ENCODE measurements around the gene RSBN1. TPM values are rescaled to one million over a fixed set of nuclear protein-coding genes. Genes with fewer than 3 reads are reported as not detected.
"Not testable (repeated sequence)": the region's sequence is repeated elsewhere in the genome, so short reads cannot be mapped to it uniquely, and the experiment has no call there.

Gene RSBN1
- polyA plus RNA-seq, 1 of the 3 experiments (the other 2 are of a cell fraction), result 4.0 TPM

GRCh38 chr1:113717506-113717905 is 94.8 kb downstream of the RSBN1 start:
- DNase-seq; H3K9me3 ChIP-seq; H4K20me1 ChIP-seq (ENCODE audit: insufficient read depth); H3K4me1 ChIP-seq (ENCODE audit: control insufficient read depth in 1 of 2, insufficient read depth in 2 of 2, low read depth in 1 of 2, low read length in 1 of 2); H3K79me2 ChIP-seq (ENCODE audit: insufficient read depth); H3K4me2 ChIP-seq; H3K9ac ChIP-seq; H3K9me2 ChIP-seq; CTCF ChIA-PET; POLR2A ChIA-PET; H3F3A ChIP-seq (replicated peaks; ENCODE audit: insufficient read depth); H3K27me3 ChIP-seq (ENCODE audit: insufficient read depth); H3K27ac ChIP-seq (ENCODE audit: low read depth in 2 of 2, low read length in 1 of 2); H3K4me3 ChIP-seq (ENCODE audit: low read depth in 2 of 2, low read length in 1 of 2); H2AFZ ChIP-seq (ENCODE audit: low read depth): not testable (repeated sequence)
- WGBS (ENCODE audit: low lambda C conversion rate), result 94% methylated on average over 6 of the region's 6 CpGs
- H3K36me3 ChIP-seq (replicated peaks in 1 of 2; ENCODE audit: control insufficient read depth in 1 of 2, insufficient read depth in 2 of 2, low read length in 1 of 2), result peaks cover 23 to 65% of the 10 kb centered on the region in 2 experiments

GRCh38 chr1:113714606-113715269 is 97.5 kb downstream of the RSBN1 start:
- CTCF ChIA-PET, result interaction anchor here (0.9 to 1.2 kb wide), 4 partner anchors 13 to 602 kb away, joined by 3 to 5 read pairs (median 3); no protein-coding TSS in a partner anchor
- H3K79me2 ChIP-seq (ENCODE audit: insufficient read depth), result peaks cover 3% of the 10 kb centered on the region; the same call in 1 of the 2 replicates
- no peaks in the 10 kb centered on the region for H4K20me1 ChIP-seq (ENCODE audit: insufficient read depth)
- no peaks in the 10 kb centered on the region for H3K9me3 ChIP-seq
- no peak overlapping the region for H3K4me3 ChIP-seq (ENCODE audit: low read depth in 2 of 2, low read length in 1 of 2)
- no peaks in the 10 kb centered on the region for H3K9me2 ChIP-seq
- no peak overlapping the region for H2AFZ ChIP-seq (ENCODE audit: low read depth)
- H3K4me1 ChIP-seq (ENCODE audit: control insufficient read depth in 1 of 2, insufficient read depth in 2 of 2, low read depth in 1 of 2, low read length in 1 of 2), result no peaks in the 10 kb centered on the region
- H3K4me2 ChIP-seq, result no peak overlapping the region
- TF ChIP-seq CHD2 (IDR thresholded peaks at IDR 0.05; ENCODE audit: low read length, partially characterized antibody), result no peak
- peak; percentile 48 for TF ChIP-seq RAD21 (IDR thresholded peaks at IDR 0.05; ENCODE audit: low read length)
- H3K9ac ChIP-seq, result no peak overlapping the region
- no peaks in the 10 kb centered on the region for H3K27me3 ChIP-seq (ENCODE audit: insufficient read depth)
- no peak for DNase-seq
- H3F3A ChIP-seq (replicated peaks; ENCODE audit: insufficient read depth), result peaks cover 3% of the 10 kb centered on the region
- WGBS (ENCODE audit: low lambda C conversion rate), result 73% methylated on average over 3 of the region's 3 CpGs
- H3K27ac ChIP-seq (ENCODE audit: low read depth in 2 of 2, low read length in 1 of 2), result no peak overlapping the region
- peaks cover 38 to 58% of the 10 kb centered on the region in 2 experiments for H3K36me3 ChIP-seq (replicated peaks in 1 of 2; ENCODE audit: control insufficient read depth in 1 of 2, insufficient read depth in 2 of 2, low read length in 1 of 2)
- POLR2A ChIA-PET, result no interaction called here

Other genes with a start within 250 kb of the RSBN1 start
- gene PHTF1, start 53.0 kb downstream of the RSBN1 start, polyA plus RNA-seq (2012; rRNA removed), result 10.8 and 14.1 TPM in 2 replicates
- gene PTPN22, start 59.2 kb upstream of the RSBN1 start, polyA plus RNA-seq (2012; rRNA removed), result 0.12 and 0.16 TPM in 2 replicates
- gene BCL2L15, start 75.1 kb upstream of the RSBN1 start, polyA plus RNA-seq (2012; rRNA removed), result 0.02 and 0.05 TPM in 2 replicates
- 11.5 and 16.8 TPM in 2 replicates for gene AP4B1, start 92.3 kb upstream of the RSBN1 start, polyA plus RNA-seq (2012; rRNA removed)
- 3.0 and 3.3 TPM in 2 replicates for gene DCLRE1B, start 92.8 kb upstream of the RSBN1 start, polyA plus RNA-seq (2012; rRNA removed)
- gene HIPK1, start 116.8 kb upstream of the RSBN1 start, polyA plus RNA-seq (2012; rRNA removed), result 7.1 and 10.1 TPM in 2 replicates
- gene OLFML3, start 167.0 kb upstream of the RSBN1 start, polyA plus RNA-seq (2012; rRNA removed), result 26.1 and 28.3 TPM in 2 replicates